Right forelimb (tissue), 1 donor: ENCODE measurements around the gene ADGRB3.
"Not testable (repeated sequence)": the region's sequence is repeated elsewhere in the genome, so short reads cannot be mapped to it uniquely, and the experiment has no call there.

Experiments
- DNase-seq: peaks from one replicate; pipeline ENCODE4 v3.0.0-alpha.2; 2018

ADGRB3 gene

DNA sequence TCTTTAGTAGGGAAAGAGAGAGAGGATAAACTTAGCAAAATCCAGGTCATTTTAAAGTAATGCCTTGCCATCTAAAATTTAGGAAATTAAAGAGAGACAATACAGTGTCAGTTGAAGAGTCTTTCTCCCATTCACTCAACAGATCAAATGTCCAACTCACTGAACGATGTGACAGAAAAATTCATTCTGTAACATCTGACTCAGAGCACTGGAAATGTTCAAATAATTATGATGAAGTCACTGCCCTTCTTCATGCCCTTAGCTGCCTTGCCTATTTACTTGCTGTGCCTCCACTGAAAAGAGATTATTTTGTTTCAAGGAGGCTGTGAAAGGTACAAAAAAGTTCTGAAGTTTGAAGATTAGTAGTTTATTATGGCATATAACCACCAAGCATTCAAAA, 434.8 kb downstream of the ADGRB3 start:
- no peak for DNase-seq

DNA sequence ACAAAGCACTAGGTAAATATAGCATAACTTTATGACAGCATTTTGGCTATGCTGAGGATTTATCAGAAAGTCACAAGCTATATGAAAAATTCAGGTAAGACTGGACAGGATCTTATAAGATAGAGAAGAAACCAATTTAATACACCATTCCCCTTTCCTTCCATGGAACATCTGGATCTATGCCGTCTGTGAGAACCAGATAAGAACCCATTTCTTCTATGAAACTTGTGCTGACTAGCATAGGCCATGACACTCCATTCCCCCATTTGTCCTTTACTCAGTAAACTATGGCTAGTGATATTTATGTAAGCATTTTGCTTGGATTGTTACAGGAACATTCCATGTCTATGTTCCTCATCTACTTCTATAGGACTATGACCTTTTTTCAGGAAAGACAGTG, 437.7 kb downstream of the ADGRB3 start:
- no peak for DNase-seq

GRCh38 chr6:69084746-69085335, 449.8 kb downstream of the ADGRB3 start:
- DNase-seq, result no peak

DNA sequence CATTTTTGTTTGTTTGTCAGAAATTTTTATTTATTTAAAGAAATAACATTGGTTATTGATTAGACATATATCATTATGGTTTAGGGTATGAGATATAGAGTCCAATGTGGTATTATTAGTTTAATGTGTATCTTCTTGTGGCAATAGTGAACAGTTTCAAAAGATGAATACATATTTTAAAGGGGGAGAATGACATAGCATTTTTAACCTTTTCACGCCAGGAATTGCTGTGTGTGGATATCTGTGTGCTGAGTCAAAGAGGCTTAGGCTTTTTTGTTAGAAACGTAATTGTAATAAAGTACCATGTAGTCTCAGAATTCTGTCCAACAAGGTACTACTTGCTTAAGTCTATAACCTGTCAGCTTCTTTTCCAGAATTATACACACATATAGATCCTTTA, 451.6 kb downstream of the ADGRB3 start:
- DNase-seq, result no peak

GRCh38 chr6:69089539-69089938, 454.5 kb downstream of the ADGRB3 start:
- no peak for DNase-seq

DNA sequence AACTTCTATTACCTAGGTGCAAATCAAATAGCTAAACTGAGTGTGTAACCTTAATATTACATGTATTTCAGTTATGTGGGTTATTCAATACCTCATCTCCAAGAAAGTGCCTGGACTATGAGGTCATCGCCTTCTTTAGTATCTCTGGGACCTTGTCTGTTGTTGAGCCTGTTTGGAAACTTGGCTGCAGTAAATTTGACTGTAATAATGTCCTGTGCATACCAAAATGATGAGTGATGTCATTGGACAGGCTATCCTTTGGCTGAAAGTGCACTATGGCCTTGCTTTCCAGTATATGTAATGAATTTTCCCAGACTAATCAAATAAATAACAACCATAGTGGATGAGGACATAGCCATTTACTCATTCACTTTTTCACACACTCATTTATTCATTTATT, 455.1 kb downstream of the ADGRB3 start:
- DNase-seq, result no peak

DNA sequence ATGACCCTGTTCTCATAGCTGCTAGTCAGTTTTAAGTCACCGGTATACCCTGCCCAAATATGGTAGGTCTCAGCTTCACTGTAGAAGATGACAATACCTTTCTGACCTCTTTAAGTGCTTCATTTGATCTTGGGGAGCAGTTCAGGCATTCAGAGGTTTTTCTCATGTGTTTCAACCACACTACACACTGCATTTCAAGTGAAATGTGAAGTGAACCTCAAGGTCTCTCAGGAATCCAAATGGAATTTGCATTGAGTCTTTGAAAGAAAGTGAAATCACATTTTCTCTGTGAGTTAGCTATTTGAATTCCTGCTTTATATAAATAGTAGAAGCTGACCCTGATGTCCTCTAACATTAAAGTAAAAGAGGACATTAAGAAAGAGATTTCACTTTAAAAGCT, 461.6 kb downstream of the ADGRB3 start:
- no peak for DNase-seq

DNA sequence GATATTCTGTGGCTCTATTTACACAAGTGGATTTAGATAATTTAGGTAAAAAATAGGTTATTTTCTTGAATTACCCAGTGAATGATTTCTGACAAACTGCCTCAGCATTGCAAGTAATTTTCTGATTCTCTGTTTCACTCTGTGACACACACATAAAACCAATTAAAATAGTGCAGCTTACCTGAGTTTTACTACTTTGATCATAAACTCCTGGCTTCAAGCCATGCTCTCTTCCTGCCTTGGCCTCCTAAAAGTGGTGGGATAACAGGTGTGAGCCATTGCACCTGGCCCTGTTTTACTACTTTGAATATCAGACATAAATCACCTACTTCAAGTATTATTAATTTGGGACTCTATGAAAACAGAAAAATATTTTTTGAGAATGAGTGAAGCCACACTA, 462.9 kb downstream of the ADGRB3 start:
- no peak for DNase-seq

- no peak for DNase-seq
These were observed 463.8 kb downstream of the ADGRB3 start for GRCh38 chr6:69098910-69099309.

DNA sequence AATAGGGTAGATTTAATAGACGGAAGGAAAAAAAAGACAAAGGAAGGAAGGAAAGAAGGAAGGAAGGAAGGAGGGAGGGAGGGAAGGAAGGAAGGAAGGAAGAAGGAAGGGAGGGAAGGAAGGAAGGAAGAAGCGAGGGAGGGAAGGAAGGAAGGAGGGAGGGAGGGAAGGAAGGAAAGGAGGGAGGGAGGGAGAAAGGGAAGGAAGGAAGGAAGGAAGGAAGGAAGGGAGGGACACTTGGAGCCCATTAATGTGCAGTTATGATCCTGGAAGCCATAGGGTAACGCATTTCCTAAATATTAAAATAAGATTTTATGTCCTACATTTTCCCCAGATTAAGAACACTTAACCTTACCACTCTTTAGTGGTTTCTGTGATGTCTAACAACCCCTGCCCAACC, 465.7 kb downstream of the ADGRB3 start:
- DNase-seq, result no peak

- DNase-seq, result no peak
These were observed 467.3 kb downstream of the ADGRB3 start for GRCh38 chr6:69102416-69102815.

- DNase-seq, result no peak
These were observed 470.2 kb downstream of the ADGRB3 start for GRCh38 chr6:69105288-69105687.

DNA sequence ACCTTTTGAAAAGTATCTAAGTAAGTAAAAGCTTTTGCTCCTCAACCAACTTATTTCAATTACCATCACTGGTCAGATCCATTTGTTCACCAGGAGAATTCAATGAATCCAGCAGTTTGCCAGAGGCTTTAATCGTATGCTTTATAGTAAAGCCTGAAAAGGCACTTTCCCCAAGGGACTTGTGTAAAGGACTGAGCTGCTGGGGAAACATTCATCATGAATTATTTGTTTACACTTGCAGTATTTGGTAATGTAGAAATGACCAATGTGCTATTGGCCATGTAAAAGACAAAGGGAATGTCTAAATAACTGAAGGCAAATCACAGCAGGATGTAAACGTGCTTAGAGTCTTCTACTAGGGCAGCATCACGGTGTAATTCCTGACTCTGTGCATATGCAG, 471.4 kb downstream of the ADGRB3 start:
- DNase-seq, result no peak

DNA sequence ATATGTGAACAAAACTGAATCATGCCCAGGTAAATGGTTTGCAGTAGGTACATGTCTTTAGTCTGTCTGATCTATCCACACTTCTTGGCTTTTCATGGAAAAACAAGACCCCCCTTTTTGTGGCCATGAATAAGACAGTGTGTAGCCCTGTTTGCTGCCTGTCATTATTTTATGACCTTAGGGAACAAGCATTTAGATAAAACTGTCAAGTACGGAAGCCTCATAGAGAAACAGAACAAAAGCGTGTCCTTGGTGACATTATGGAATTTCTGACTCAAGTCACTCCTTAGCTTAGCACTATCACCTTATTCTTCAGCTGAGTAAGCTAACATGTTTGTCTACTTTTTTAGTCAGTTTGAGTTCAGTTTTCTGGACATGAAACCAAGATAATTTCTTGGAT, 476.2 kb downstream of the ADGRB3 start:
- no peak for DNase-seq

DNA sequence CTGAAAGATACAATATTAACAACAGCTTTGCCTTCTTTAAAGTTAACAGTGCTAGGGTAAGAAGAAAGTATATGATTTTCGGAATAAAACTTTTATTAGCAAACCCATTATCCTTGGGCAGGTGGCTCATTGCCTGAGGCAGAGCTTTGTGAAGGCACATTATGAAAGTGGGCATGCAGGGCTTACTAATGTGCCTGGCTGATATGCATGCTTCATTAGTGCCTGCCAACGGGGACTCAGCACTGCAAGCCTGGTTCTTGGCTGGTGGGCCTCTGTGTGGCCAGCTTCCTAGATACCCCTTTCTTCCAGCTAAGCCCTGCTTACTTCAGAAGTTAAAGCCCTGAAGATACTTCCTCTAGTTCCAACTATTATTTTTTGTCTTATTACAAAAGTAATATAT, 481.6 kb downstream of the ADGRB3 start:
- no peak for DNase-seq

DNA sequence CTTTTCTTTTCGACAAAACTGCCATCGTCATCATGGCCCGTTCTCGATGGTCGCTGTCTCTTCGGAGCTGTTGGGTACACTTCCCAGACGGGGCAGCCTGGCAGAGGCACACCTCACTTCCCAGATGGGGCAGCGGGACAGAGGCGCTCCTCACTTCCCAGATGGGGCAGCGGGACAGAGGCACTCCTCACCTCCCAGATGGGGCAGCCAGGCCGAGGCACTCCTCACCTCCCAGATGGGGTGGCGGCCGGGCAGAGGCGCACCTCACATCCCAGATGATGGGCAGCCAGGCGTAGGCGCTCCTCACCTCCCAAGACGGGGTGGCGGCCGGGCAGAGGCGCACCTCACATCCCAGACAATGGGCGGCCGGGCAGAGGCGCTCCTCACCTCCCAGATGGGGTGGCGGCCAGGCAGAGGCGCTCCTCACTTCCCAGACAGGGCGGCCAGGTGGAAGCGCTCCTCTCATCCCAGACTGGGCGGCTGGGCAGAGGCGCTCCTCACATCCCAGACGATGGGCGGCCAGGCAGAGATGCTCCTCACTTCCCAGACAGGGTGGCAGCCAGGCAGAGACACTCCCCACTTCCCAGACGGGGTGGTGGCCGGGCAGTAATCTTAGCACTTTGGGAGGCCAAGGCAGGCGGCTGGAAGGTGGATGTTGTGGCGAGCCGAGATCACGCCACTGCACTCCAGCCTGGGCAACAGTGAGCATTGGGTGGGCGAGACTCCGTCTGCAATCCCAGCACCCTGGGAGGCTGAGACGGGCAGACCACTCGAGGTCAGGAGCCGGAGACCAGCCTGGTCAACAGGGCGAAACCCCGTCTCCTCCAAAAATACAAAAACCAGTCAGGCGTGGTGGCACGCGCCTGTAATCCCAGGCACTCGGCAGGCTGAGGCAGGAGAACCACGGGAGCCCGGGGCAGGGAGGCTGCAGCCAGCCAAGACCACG, 486.7 kb downstream of the ADGRB3 start:
- DNase-seq, result not testable (repeated sequence)

- DNase-seq, result no peak
These were observed 487.3 kb downstream of the ADGRB3 start for GRCh38 chr6:69122407-69122773.

GRCh38 chr6:69128411-69128810, 493.3 kb downstream of the ADGRB3 start:
- DNase-seq, result no peak

DNA sequence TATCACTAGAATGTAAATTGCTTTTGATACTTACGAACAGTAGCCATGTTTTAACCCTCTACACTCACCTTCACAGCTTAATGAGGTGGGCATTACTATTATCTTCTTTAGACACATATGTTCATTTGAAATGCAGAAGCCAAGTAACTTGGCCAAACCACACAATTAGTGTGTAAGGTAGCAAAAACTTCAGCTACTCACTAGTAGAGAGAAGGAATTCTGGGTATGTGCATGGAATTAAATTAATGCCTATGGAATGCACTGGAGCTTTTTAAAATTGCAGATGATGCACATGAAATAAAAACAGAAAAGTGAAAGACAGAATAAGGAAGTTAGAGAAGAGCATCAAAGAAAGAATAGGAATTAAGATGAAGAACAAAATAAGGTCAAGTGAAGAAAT, 494.0 kb downstream of the ADGRB3 start:
- DNase-seq, result no peak

DNA sequence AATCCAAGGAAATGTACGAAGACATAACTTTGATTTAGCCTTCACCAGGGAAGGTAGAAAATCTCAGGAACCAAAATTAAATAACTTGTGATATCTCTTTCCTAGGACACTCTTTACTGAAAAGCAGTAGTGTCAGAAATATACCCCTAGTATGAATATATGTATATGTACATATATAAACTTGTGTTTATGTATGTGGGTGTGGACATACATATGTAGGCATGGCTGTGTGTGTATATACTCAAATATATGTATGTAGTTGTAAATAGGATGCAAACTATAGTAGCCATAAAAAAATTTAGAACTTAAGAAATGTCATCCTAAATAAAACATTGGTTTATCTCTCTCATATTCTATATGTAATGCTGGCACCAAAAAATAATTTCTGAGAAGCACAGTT, 500.8 kb downstream of the ADGRB3 start:
- DNase-seq, result no peak

GRCh38 chr6:69138148-69138547, 503.1 kb downstream of the ADGRB3 start:
- no peak for DNase-seq

DNA sequence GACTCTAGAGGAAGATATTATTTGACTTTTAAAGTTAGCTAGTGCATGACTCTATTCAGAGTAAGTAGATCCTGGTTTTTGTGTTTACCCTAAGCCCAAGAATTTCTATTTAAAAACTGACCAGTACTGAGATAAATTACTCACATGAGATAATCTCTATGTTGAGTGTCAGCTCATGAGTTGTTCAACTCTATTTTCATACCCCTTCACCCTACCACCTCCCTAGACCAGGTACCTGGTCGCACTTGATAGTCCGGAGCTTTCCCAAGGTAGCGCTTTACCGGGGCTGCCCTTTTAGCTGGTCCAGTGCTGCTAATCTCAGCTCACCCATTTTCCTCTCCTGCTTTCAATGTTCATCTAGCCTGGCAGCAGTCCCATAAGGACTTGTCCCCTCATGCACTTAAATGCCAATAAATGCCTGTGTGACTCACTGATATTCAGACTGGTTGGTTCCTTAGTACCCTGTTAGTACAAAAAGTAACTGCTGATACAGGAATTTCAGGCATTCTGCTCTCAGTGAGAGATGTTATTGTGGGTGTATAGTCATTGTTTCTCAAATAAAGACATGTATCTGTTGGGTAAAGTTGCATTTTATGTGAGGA, 503.9 kb downstream of the ADGRB3 start:
- no peak for DNase-seq

- DNase-seq, result no peak
These were observed 510.0 kb downstream of the ADGRB3 start for GRCh38 chr6:69145062-69145461.

GRCh38 chr6:69146385-69146784, 511.3 kb downstream of the ADGRB3 start:
- no peak for DNase-seq
